ENCODE results near the gene LRRC4B. TPM values are rescaled to one million over a fixed set of nuclear protein-coding genes. Genes with fewer than 3 reads are reported as not detected.

LRRC4B gene
- total and polyA plus RNA-seq, 2 of the 13 experiments (the other 11 are each of a cell fraction or from before 2014, with no cell fraction given): not detected

GRCh38 chr19:50542943-50543342 is 25.3 kb downstream of the LRRC4B start:
- in situ Hi-C loops (cut with HindIII; ENCODE audit: extremely low pct_ligation_motif_present, low pct_unique_long_range_greater_than_20kb) (loop anchor here (10.0 kb wide), 1 partner anchor 242 kb away; no protein-coding TSS in a partner anchor), intact Hi-C loops (cut with micrococcal nuclease; ENCODE audit: unreplicated experiment) (no loop called here)
- DNase-seq (ENCODE audit: low spot score) (no peak), FAIRE-seq (no peak), ATAC-seq (no peak)
- TF ChIP-seq ETV5 (CRISPR knock-in tag; IDR thresholded peaks at IDR 0.05; ENCODE audit: borderline replicate concordance) (no peak), ZBTB33 (CRISPR knock-in tag; IDR thresholded peaks at IDR 0.05) (no peak), ZNF644 (CRISPR knock-in tag; IDR thresholded peaks at IDR 0.05; ENCODE audit: low read depth) (no peak), ZBTB42 (CRISPR knock-in tag; IDR thresholded peaks at IDR 0.05) (no peak), ZNF143 (CRISPR knock-in tag; IDR thresholded peaks at IDR 0.05) (no peak), DPF2 (CRISPR knock-in tag; IDR thresholded peaks at IDR 0.05; ENCODE audit: borderline replicate concordance, low read depth) (no peak)
- WGBS (ENCODE audit: low lambda C conversion rate): 0% methylated on average over 1 of the region's 21 CpGs
- no peaks in the 10 kb centered on the region for H3K9me3 ChIP-seq (ENCODE audit: low read length)
- H3K4me2 ChIP-seq (ENCODE audit: low read depth, low read length): no peak overlapping the region
- peaks cover 0 to 11% of the 10 kb centered on the region in 2 experiments; a peak in 3 of 5 replicates for H3K27me3 ChIP-seq (ENCODE audit: control insufficient read depth in 1 of 2, insufficient read depth in 2 of 2, low read length in 2 of 2)
- no peaks in the 10 kb centered on the region for H3K4me1 ChIP-seq (ENCODE audit: insufficient read depth, low read length)
- no peak overlapping the region for H2AFZ ChIP-seq (ENCODE audit: low read length)
- ChIA-PET POLR2A (interaction anchor here (1.7 kb wide), 1 partner anchor 13 kb away, joined by 5 read pairs; no protein-coding TSS in a partner anchor), CTCF (ENCODE audit: low intra/inter-chr PET ratio, low total read pairs) (no interaction called here)
- H3K36me3 ChIP-seq (replicated peaks in 1 of 2; ENCODE audit: control insufficient read depth in 1 of 2, insufficient read depth in 2 of 2, low read length in 2 of 2): no peaks in the 10 kb centered on the region
- no peaks in the 10 kb centered on the region for H4K20me1 ChIP-seq (ENCODE audit: insufficient read depth, low read length)
- H3K9ac ChIP-seq (ENCODE audit: insufficient read depth, low read depth, low read length): no peak overlapping the region
- no peak overlapping the region for H3K27ac ChIP-seq (ENCODE audit: extremely low read length, insufficient read depth, low read length)
- H3K79me2 ChIP-seq (ENCODE audit: insufficient read depth, low read length): no peaks in the 10 kb centered on the region
- no TSS peak for BruUV-seq (replicated peaks)
- H3K4me3 ChIP-seq (replicated peaks in 1 of 3; ENCODE audit: insufficient read depth in 1 of 3, low read depth in 2 of 3, low read length in 3 of 3): no peak overlapping the region

- Histone ChIP-seq H2AFZ (ENCODE audit: low read length) (no peak overlapping the region), H3K27me3 (ENCODE audit: control insufficient read depth in 1 of 2, insufficient read depth in 2 of 2, low read length in 2 of 2) (peaks cover 0 to 14% of the 10 kb centered on the region in 2 experiments; a peak in 1 of 5 replicates), H4K20me1 (ENCODE audit: insufficient read depth, low read length) (no peaks in the 10 kb centered on the region), H3K79me2 (ENCODE audit: insufficient read depth, low read length) (no peaks in the 10 kb centered on the region), H3K4me2 (ENCODE audit: low read depth, low read length) (no peak overlapping the region), H3K4me1 (ENCODE audit: insufficient read depth, low read length) (no peaks in the 10 kb centered on the region), H3K36me3 (replicated peaks in 1 of 2; ENCODE audit: control insufficient read depth in 1 of 2, insufficient read depth in 2 of 2, low read length in 2 of 2) (no peaks in the 10 kb centered on the region), H3K9me3 (ENCODE audit: low read length) (no peaks in the 10 kb centered on the region), H3K9ac (ENCODE audit: insufficient read depth, low read depth, low read length) (no peak overlapping the region), H3K27ac (ENCODE audit: extremely low read length, insufficient read depth, low read length) (no peak overlapping the region), H3K4me3 (replicated peaks in 1 of 3; ENCODE audit: insufficient read depth in 1 of 3, low read depth in 2 of 3, low read length in 3 of 3) (no peak overlapping the region)
- in situ Hi-C loops (cut with HindIII; ENCODE audit: extremely low pct_ligation_motif_present, low pct_unique_long_range_greater_than_20kb) (no loop called here), intact Hi-C loops (cut with micrococcal nuclease; ENCODE audit: unreplicated experiment) (no loop called here)
- no TSS peak for BruUV-seq (replicated peaks)
- POLR2A ChIA-PET: no interaction called here
- ATAC-seq (peak; percentile 93), FAIRE-seq (peak; percentile 53), DNase-seq (ENCODE audit: low spot score) (peak; percentile 65)
- CTCF ChIA-PET (ENCODE audit: low intra/inter-chr PET ratio, low total read pairs): interaction anchor here (1.5 to 2.0 kb wide), 3 partner anchors 19 to 246 kb away, joined by 4 to 14 read pairs (median 9); no protein-coding TSS in a partner anchor
- WGBS (ENCODE audit: low lambda C conversion rate): 13% methylated on average over 10 of the region's 15 CpGs
- TF ChIP-seq RXRA (CRISPR knock-in tag; IDR thresholded peaks at IDR 0.05) (peak; percentile 24; the same call in 1 of the 2 replicates), GATAD1 (CRISPR knock-in tag; IDR thresholded peaks at IDR 0.05) (no peak), IKZF5 (CRISPR knock-in tag; IDR thresholded peaks at IDR 0.05) (0 out of 2 replicates have a peak, but pooled peaks have one; percentile 29), MAZ (IDR thresholded peaks at IDR 0.05; ENCODE audit: borderline replicate concordance, low read depth, low read length) (0 out of 2 replicates have a peak, but pooled peaks have one; percentile 20), MAZ (CRISPR knock-in tag; IDR thresholded peaks at IDR 0.05; ENCODE audit: low read depth) (no peak), STAT5B (CRISPR knock-in tag; IDR thresholded peaks at IDR 0.05) (no peak), ZNF800 (CRISPR knock-in tag; IDR thresholded peaks at IDR 0.05) (no peak), PAX8 (CRISPR knock-in tag; IDR thresholded peaks at IDR 0.05; ENCODE audit: borderline replicate concordance) (no peak), TEAD3 (CRISPR knock-in tag; optimal IDR thresholded peaks at IDR 0.05; ENCODE audit: borderline replicate concordance) (peak; percentile 62)
Observed at GRCh38 chr19:50537769-50538230, 30.4 kb downstream of the LRRC4B start.

Measured in HepG2 (cell line).